Kidney (tissue), 14 donors: ENCODE measurements around the gene S100A12. TPM values are rescaled to one million over a fixed set of nuclear protein-coding genes. Genes with fewer than 3 reads are reported as not detected.

Experiments used
- DNase-seq, 5 donors: peaks; one replicate each; pipeline ENCODE4 v3.0.0-alpha.2; 2013 to 2020
- FAIRE-seq: peaks from 2 replicates; lab custom pipeline; 2012; peaks lifted over from hg19 to GRCh38; lab: Jason Lieb, UNC
- H3K27ac ChIP-seq, 2 donors: one replicate each; pipeline ENCODE4 v1.7.0; 2013; ENCODE audit warnings: low read depth in 2 of 2, low read length in 2 of 2, inconsistent platforms in 1 of 2
- H3K27me3 ChIP-seq: one replicate; pipeline ENCODE4 v1.7.1; 2013; ENCODE audit warnings: low read length, inconsistent platforms; ENCODE audit not compliant: control insufficient read depth, insufficient read depth
- H3K36me3 ChIP-seq, 3 donors: one replicate each; pipeline versions ENCODE4 v1.7.0 to v1.7.1; 2013; ENCODE audit warnings: low read length in 3 of 3, control low read depth in 1 of 3, inconsistent platforms in 1 of 3; ENCODE audit not compliant: insufficient read depth in 3 of 3, control insufficient read depth in 2 of 3
- H3K4me1 ChIP-seq, 3 donors: one replicate each; pipeline versions ENCODE4 v1.7.0 to v1.7.1; 2013; ENCODE audit warnings: low read length in 3 of 3, inconsistent platforms in 1 of 3, low read depth in 1 of 3; ENCODE audit not compliant: control insufficient read depth in 2 of 3, insufficient read depth in 2 of 3
- H3K4me3 ChIP-seq, 3 donors: one replicate each; pipeline versions ENCODE4 v1.7.0 to v1.8.1; 2013; ENCODE audit warnings: low read length in 3 of 3, control low read depth in 1 of 3, inconsistent platforms in 1 of 3
- H3K9ac ChIP-seq, 3 donors: one replicate each; pipeline versions ENCODE4 v1.7.0 to v1.7.1; 2013; ENCODE audit warnings: low read length in 3 of 3, control low read depth in 1 of 3, inconsistent platforms in 1 of 3
- H3K9me3 ChIP-seq, 3 donors: one replicate each; pipeline versions ENCODE4 v1.7.0 to v1.7.1; 2013; ENCODE audit warnings: low read length in 3 of 3, control low read depth in 1 of 3, inconsistent platforms in 1 of 3; ENCODE audit not compliant: control insufficient read depth in 2 of 3, insufficient read depth in 1 of 3
- CTCF ChIP-seq: IDR thresholded peaks from 3 replicates; pipeline ENCODE4 v1.5.1; 2012; ENCODE audit warnings: mild to moderate bottlenecking, moderate library complexity, borderline replicate concordance; ENCODE audit not compliant: insufficient read depth; ENCODE audit errors: extremely low read depth
- intact Hi-C: fragments of 100-400 bp; cut with DNase I; formaldehyde crosslinking; loops from one replicate; pipeline ENCODE4 v1.11.1; 2022
- polyA plus RNA-seq: library from polyadenylated mRNA; stranded (reverse); fragments of 350-450 nt; fragmentation: Illumina TruSeq; extraction: RNeasy Lipid Tissue Mini Kit (QIAGEN cat#74804); gene quantifications from one replicate; pipeline ENCODE4 v1.2.3, GENCODE V29; 2014; ENCODE audit warnings: low read depth, low replicate concordance; ENCODE audit not compliant: insufficient read depth
- total RNA-seq: library from RNA; stranded (reverse); fragmentation: NEBNext Ultra II Directional; extraction: Animal tissue kit (Norgen Biotek cat#: 25700); gene quantifications from one replicate; pipeline ENCODE4 v1.2.1, GENCODE V29; 2021
- donor health status: control.
- donor health status: control.
- donor health status: control.
- donor health status: control.
- donor health status: control.
- donor health status: DM: yes; HTN: yes; CAD: no.
- donor health status: Normal renal cell carcinoma (clear cell type).

Gene S100A12
- total and polyA plus RNA-seq, 2 donors from 2014 or later, result 1.3 to 2.7 TPM

GRCh38 chr1:153368495-153368894 is 6.9 kb downstream of the S100A12 start:
- DNase-seq, result no peak
- no peaks in the 10 kb centered on the region for H3K9me3 ChIP-seq
- no peak overlapping the region for H3K9ac ChIP-seq
- peaks cover 0 to 2% (median 0%) of the 10 kb centered on the region in 3 donors for H3K4me1 ChIP-seq
- no peak overlapping the region for H3K4me3 ChIP-seq
- H3K36me3 ChIP-seq, result no peaks in the 10 kb centered on the region
- intact Hi-C loops, result no loop called here
- no peak for TF ChIP-seq CTCF
- FAIRE-seq, result no peak
- no peak overlapping the region for H3K27ac ChIP-seq
- no peaks in the 10 kb centered on the region for H3K27me3 ChIP-seq

- H3K4me3 ChIP-seq, result no peak overlapping the region
- H3K9me3 ChIP-seq, result no peaks in the 10 kb centered on the region
- peaks cover 0 to 2% (median 0%) of the 10 kb centered on the region in 3 donors for H3K4me1 ChIP-seq
- H3K9ac ChIP-seq, result no peak overlapping the region
- intact Hi-C loops, result no loop called here
- no peak for TF ChIP-seq CTCF
- DNase-seq (no peak), FAIRE-seq (no peak)
- no peak overlapping the region for H3K27ac ChIP-seq
- H3K36me3 ChIP-seq, result no peaks in the 10 kb centered on the region
- H3K27me3 ChIP-seq, result no peaks in the 10 kb centered on the region
Measured at GRCh38 chr1:153367090-153367489, 8.3 kb downstream of the S100A12 start.

DNA sequence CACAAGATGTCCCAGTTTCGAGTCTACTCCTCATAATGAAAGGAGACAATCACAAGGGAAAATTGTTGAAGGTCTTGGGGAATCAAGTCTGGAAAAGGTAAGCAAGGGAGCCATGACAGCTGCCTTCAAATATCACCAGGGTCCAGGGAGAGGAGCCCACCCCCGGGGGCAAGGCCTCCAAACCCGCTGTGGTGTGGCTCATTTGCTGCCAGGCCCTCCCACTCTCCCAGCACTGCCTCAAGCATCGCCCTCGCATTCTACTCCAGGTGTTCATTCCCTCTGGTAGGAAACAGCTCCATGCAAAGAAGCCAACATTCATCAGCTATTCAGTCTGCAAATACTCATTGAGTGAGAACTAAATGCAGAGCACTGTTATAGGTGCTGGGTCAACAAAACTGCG is 9.2 kb downstream of the S100A12 start:
- DNase-seq, result peak in 1 of 5 donors; percentile 15
- H3K36me3 ChIP-seq, result no peaks in the 10 kb centered on the region
- H3K9ac ChIP-seq, result no peak overlapping the region
- intact Hi-C loops, result no loop called here
- no peak for TF ChIP-seq CTCF
- peaks cover 0 to 2% (median 0%) of the 10 kb centered on the region in 3 donors for H3K4me1 ChIP-seq
- H3K27ac ChIP-seq, result no peak overlapping the region
- no peak for FAIRE-seq
- no peaks in the 10 kb centered on the region for H3K9me3 ChIP-seq
- no peaks in the 10 kb centered on the region for H3K27me3 ChIP-seq
- H3K4me3 ChIP-seq, result no peak overlapping the region

DNA sequence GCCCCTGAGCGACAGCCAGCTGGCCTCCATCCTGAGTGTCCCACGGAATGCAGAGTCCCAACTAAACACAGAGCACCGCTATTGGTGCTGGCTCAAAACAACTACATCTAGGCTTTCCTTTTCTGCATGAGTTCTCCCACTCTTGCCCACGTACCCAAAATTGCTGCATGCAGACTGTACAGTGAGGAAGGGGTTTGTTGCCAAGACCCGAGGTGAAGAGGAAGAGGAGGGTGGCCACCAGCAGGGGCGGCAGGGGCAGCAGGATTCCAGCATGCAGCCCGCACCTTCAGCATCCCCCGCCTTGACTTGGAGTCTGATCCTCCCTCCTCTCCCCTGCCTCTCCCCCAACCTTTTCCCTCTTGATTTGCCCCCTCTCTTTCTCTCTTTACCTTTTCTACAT is 9.7 kb downstream of the S100A12 start:
- H3K27ac ChIP-seq, result no peak overlapping the region
- DNase-seq, result peak in 1 of 5 donors; percentile 18
- no peaks in the 10 kb centered on the region for H3K9me3 ChIP-seq
- H3K9ac ChIP-seq, result no peak overlapping the region
- FAIRE-seq, result no peak
- H3K4me1 ChIP-seq, result peaks cover 0 to 2% (median 0%) of the 10 kb centered on the region in 3 donors
- no peaks in the 10 kb centered on the region for H3K27me3 ChIP-seq
- no peak overlapping the region for H3K4me3 ChIP-seq
- intact Hi-C loops, result no loop called here
- no peaks in the 10 kb centered on the region for H3K36me3 ChIP-seq
- no peak for TF ChIP-seq CTCF
